Measurements from ENCODE around the gene APOB. TPM values are rescaled to one million over a fixed set of nuclear protein-coding genes. Genes with fewer than 3 reads are reported as not detected.

APOB gene
- total and polyA plus RNA-seq, 2 of the 13 experiments (the other 11 are each of a cell fraction or from before 2014, with no cell fraction given), result 1,569 to 2,515 TPM

DNA sequence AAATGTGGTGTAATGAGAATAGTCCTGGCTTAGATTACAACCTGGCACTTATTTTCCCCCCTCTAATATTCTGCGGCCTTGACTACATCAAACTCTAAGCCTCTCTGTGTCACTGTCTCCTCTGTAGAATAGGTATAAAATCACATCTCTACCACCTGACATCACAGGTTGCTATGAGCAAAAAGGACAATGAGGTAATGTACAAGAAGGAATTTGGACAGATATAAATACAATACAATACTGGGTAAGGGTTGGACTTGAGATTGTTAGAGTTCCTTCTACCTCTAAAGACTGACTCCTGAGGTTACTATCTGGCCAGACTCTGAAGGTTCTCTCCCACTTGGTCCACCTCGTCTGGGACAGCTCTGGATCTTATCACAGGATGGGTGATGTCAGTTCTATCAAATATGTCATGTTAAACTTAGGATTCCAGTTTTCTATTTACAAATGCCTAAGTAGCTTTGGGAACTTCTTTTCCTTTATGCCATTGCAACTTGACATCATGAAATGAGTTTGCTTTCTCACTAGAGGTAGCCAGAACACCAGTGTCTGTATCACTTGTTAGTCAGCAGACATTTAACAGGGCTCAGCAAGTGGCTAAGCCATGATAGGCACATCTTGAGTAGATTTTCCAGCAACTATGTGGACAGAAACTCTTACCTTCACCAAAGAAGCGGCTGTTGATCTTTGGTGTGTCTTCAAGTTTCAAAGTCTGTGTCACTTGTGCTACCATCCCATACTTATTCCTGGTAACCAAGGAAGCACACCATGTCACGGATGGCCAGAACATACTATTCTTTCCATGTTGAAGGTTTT is 9.5 kb downstream of the APOB start (continued):
- TF ChIP-seq AGO2 (optimal IDR thresholded peaks at IDR 0.05; ENCODE audit: low read depth, low read length) (peak; percentile 69), ZMAT3 (CRISPR knock-in tag; conservative IDR thresholded peaks at IDR 0.05) (no peak), ZNF670 (CRISPR knock-in tag; IDR thresholded peaks at IDR 0.05; ENCODE audit: borderline replicate concordance) (peak; percentile 76; the same call in 1 of the 2 replicates), CHD2 (IDR thresholded peaks at IDR 0.05; ENCODE audit: low read depth, low read length) (no peak), MLLT10 (CRISPR knock-in tag; IDR thresholded peaks at IDR 0.05) (no peak), ZSCAN31 (CRISPR knock-in tag; IDR thresholded peaks at IDR 0.05; ENCODE audit: low read depth) (peak; percentile 41; the same call in 1 of the 2 replicates), ZNF468 (CRISPR knock-in tag; IDR thresholded peaks at IDR 0.05) (no peak), MED13 (CRISPR knock-in tag; IDR thresholded peaks at IDR 0.05) (0 out of 2 replicates have a peak, but pooled peaks have one; percentile 18)

DNA sequence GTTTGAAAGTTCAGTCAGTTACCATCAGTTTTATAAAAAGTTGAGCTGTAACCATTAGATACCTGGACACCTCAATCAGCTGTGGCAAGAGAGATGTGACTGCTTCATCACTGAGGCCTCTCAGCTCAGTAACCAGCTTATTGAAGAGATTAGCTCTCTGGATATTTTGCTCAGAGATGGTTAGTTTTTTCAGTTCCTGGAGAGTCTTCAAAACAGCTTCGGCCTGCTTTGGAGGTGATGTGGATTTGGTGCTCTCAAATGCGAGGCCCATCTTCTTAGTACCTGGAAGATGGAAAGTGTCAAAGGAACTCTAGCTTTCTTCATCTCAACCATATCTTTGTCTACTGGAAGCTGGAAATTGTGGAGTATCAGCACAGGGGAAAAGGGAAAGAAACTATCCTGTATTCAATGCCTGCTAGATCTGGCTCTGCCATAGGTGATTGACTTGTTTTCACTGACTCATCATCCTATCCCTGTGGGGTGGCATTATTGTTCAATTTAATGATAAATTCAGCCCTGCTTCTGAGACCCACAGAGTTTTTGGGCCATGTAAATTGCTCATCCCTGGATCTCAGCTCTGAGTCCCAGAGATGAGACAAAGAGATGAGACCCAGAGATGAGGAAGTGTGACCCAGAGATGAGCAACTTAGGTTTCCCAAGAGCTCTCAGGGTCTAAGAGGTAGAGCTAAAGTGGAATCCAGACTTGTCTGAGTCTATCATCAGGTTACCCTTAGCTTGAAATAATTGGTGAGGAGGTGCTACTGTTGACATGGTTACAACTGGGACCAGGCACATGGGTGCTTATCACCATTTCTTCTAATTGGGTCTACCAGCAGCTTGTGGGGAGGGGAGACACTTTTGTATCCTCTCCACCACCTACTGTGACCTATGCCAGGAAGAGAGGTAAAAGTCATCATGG is 10.4 kb downstream of the APOB start:
- no peaks in the 10 kb centered on the region for H3K9me3 ChIP-seq (ENCODE audit: low read length)
- peak overlapping the region; percentile 93 for H3K4me2 ChIP-seq (ENCODE audit: low read depth, low read length)
- FAIRE-seq, result no peak
- peak overlapping the region in 1 of 3 experiments; percentile 2; a peak in 1 of 6 replicates for H3K4me3 ChIP-seq (replicated peaks in 1 of 3; ENCODE audit: insufficient read depth in 1 of 3, low read depth in 2 of 3, low read length in 3 of 3)
- ChIA-PET POLR2A (interaction anchor here (0.8 to 3.7 kb wide), 16 partner anchors 8 to 132 kb away, joined by 3 to 81 read pairs (median 9); partner anchors contain the start of gene APOB), CTCF (ENCODE audit: low intra/inter-chr PET ratio, low total read pairs) (no interaction called here)
- H2AFZ ChIP-seq (ENCODE audit: low read length), result no peak overlapping the region
- intact Hi-C loops (cut with micrococcal nuclease; ENCODE audit: unreplicated experiment) (no loop called here), in situ Hi-C loops (cut with HindIII; ENCODE audit: extremely low pct_ligation_motif_present, low pct_unique_long_range_greater_than_20kb) (no loop called here)
- no peak for DNase-seq (ENCODE audit: low spot score)
- H3K36me3 ChIP-seq (replicated peaks in 1 of 2; ENCODE audit: control insufficient read depth in 1 of 2, insufficient read depth in 2 of 2, low read length in 2 of 2), result peaks cover 65 to 99% of the 10 kb centered on the region in 2 experiments
- H3K9ac ChIP-seq (ENCODE audit: insufficient read depth, low read depth, low read length), result no peak overlapping the region
- BruUV-seq (replicated peaks), result no TSS peak
- H3K27me3 ChIP-seq (ENCODE audit: control insufficient read depth in 1 of 2, insufficient read depth in 2 of 2, low read length in 2 of 2), result no peaks in the 10 kb centered on the region
- WGBS (ENCODE audit: low lambda C conversion rate), result 100% methylated on average over 2 of the region's 2 CpGs
- peak overlapping the region; percentile 8 for H3K27ac ChIP-seq (ENCODE audit: extremely low read length, insufficient read depth, low read length)
- peaks cover 100% of the 10 kb centered on the region for H4K20me1 ChIP-seq (ENCODE audit: insufficient read depth, low read length)
- H3K79me2 ChIP-seq (ENCODE audit: insufficient read depth, low read length), result peaks cover 77% of the 10 kb centered on the region
- ATAC-seq, result peak; percentile 2
- H3K4me1 ChIP-seq (ENCODE audit: insufficient read depth, low read length), result peaks cover 99% of the 10 kb centered on the region
- TF ChIP-seq, protein P1, sequence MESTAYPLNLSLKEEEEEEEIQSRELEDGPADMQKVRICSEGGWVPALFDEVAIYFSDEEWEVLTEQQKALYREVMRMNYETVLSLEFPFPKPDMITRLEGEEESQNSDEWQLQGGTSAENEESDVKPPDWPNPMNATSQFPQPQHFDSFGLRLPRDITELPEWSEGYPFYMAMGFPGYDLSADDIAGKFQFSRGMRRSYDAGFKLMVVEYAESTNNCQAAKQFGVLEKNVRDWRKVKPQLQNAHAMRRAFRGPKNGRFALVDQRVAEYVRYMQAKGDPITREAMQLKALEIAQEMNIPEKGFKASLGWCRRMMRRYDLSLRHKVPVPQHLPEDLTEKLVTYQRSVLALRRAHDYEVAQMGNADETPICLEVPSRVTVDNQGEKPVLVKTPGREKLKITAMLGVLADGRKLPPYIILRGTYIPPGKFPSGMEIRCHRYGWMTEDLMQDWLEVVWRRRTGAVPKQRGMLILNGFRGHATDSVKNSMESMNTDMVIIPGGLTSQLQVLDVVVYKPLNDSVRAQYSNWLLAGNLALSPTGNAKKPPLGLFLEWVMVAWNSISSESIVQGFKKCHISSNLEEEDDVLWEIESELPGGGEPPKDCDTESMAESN (CRISPR knock-in tag; conservative IDR thresholded peaks at IDR 0.05), result peak; percentile 40; the same call in 1 of the 2 replicates
- TF ChIP-seq MBD4 (IDR thresholded peaks at IDR 0.05; ENCODE audit: borderline replicate concordance, low read length), result peak; percentile 60; the same call in 1 of the 2 replicates
- TF ChIP-seq, protein P2, sequence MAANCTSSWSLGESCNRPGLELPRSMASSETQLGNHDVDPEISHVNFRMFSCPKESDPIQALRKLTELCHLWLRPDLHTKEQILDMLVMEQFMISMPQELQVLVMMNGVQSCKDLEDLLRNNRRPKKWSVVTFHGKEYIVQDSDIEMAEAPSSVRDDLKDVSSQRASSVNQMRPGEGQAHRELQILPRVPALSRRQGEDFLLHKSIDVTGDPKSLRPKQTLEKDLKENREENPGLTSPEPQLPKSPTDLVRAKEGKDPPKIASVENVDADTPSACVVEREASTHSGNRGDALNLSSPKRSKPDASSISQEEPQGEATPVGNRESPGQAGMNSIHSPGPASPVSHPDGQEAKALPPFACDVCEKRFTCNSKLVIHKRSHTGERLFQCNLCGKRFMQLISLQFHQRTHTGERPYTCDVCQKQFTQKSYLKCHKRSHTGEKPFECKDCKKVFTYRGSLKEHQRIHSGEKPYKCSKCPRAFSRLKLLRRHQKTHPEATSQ (CRISPR knock-in tag; IDR thresholded peaks at IDR 0.05; ENCODE audit: borderline replicate concordance), result no peak
- TF ChIP-seq GATAD1 (CRISPR knock-in tag; IDR thresholded peaks at IDR 0.05), result no peak
- TF ChIP-seq, protein P3, sequence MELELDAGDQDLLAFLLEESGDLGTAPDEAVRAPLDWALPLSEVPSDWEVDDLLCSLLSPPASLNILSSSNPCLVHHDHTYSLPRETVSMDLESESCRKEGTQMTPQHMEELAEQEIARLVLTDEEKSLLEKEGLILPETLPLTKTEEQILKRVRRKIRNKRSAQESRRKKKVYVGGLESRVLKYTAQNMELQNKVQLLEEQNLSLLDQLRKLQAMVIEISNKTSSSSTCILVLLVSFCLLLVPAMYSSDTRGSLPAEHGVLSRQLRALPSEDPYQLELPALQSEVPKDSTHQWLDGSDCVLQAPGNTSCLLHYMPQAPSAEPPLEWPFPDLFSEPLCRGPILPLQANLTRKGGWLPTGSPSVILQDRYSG (CRISPR knock-in tag; IDR thresholded peaks at IDR 0.05), result no peak
- TF ChIP-seq FOXK1 (CRISPR knock-in tag; IDR thresholded peaks at IDR 0.05; ENCODE audit: borderline replicate concordance, low read depth), result no peak
- TF ChIP-seq, protein P4, sequence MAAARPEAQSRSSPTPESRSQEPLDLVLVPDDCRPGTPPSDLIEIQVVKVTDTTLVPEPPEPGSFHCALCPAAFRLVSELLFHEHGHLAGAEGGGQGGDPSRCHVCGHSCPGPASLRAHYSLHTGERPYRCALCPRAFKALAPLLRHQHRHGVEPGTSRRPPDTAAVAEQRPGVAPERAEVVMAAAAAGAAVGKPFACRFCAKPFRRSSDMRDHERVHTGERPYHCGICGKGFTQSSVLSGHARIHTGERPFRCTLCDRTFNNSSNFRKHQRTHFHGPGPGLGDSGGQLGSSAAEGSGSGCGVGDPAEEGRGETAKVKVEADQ (CRISPR knock-in tag; IDR thresholded peaks at IDR 0.05; ENCODE audit: borderline replicate concordance), result 0 out of 2 replicates have a peak, but pooled peaks have one; percentile 7

All from HepG2 (cell line).